ENCODE results near the gene GPR139.

The GPR139 gene

GRCh38 chr16:19984135-19984534, 89.6 kb downstream of the GPR139 start:
- DNase-seq (ENCODE audit: low spot score), result no peak
- FAIRE-seq, result no peak

Measured in urothelium cell line (cell line).